ENCODE results near the gene TRMT61A. TPM values are rescaled to one million over a fixed set of nuclear protein-coding genes. Genes with fewer than 3 reads are reported as not detected.

Gene TRMT61A
- total and polyA plus RNA-seq, 9 of the 15 experiments (the other 6 are each of a cell fraction or from before 2014, with no cell fraction given): 0.10 to 24.8 (median 5.1) TPM

- Histone ChIP-seq H3K27ac (ENCODE audit: extremely low read depth, low read depth, low read length) (peak overlapping the region; percentile 71; the same call in 1 of the 3 replicates), H3K4me3 (no peak overlapping the region; the same call in 1 of the 2 replicates), H2AFZ (ENCODE audit: low read depth, low read length) (no peak overlapping the region), H3K4me1 (replicated peaks in 1 of 2; ENCODE audit: control insufficient read depth in 2 of 2, insufficient read depth in 2 of 2, low read length in 2 of 2) (peaks cover 34 to 82% of the 10 kb centered on the region in 2 experiments), H3K9me3 (replicated peaks; ENCODE audit: control insufficient read depth, insufficient read depth, low read depth, low read length) (no peaks in the 10 kb centered on the region), H3K9ac (ENCODE audit: insufficient read depth in 1 of 2, low read depth in 2 of 2, low read length in 2 of 2) (peak overlapping the region in 1 of 2 experiments; percentile 61; a peak in 1 of 4 replicates), H3K36me3 (ENCODE audit: control insufficient read depth, insufficient read depth, low read length) (peaks cover 23% of the 10 kb centered on the region; the same call in 1 of the 3 replicates), H4K20me1 (replicated peaks; ENCODE audit: control insufficient read depth, insufficient read depth, low read length) (peaks cover 13% of the 10 kb centered on the region; the same call in 1 of the 2 replicates), H3K9me1 (ENCODE audit: control insufficient read depth, insufficient read depth, low read length) (no peaks in the 10 kb centered on the region), H3K27me3 (ENCODE audit: control insufficient read depth in 2 of 2, insufficient read depth in 2 of 2, low read length in 2 of 2) (no peaks in the 10 kb centered on the region), H3K79me2 (ENCODE audit: control insufficient read depth, insufficient read depth, low read length) (peaks cover 23% of the 10 kb centered on the region), H3K4me2 (ENCODE audit: insufficient read depth, low read length) (peak overlapping the region; percentile 68)
- in situ Hi-C loops (cut with MboI): no loop called here
- ChIA-PET CTCF (ENCODE audit: low intra/inter-chr PET ratio) (interaction anchor here (0.6 to 2.7 kb wide), 2 partner anchors 27 to 445 kb away, joined by 4 to 19 read pairs; no protein-coding TSS in a partner anchor), POLR2A (interaction anchor here (0.5 to 1.8 kb wide), 7 partner anchors 8 to 245 kb away, joined by 4 to 9 read pairs (median 5); partner anchors contain the start of gene TRMT61A)
- ATAC-seq (no peak), FAIRE-seq (no peak), DNase-seq (ENCODE audit: extremely low read depth in 1 of 4, low spot score in 3 of 4) (peak in 1 of 4 experiments; percentile 44)
- BruUV-seq (replicated peaks): TSS peak; percentile 75
- intact Hi-C loops (cut with micrococcal nuclease): loop anchor here (5.0 to 10.0 kb wide), 2 partner anchors 42 to 125 kb away; partner anchors contain the start of genes BAG5 and COA8
- WGBS (ENCODE audit: insufficient coverage, low coverage, missing lambda C conversion rate): 59% methylated on average over 13 of the region's 22 CpGs
- peak; percentile 13 for TF ChIP-seq RBFOX2 (IDR thresholded peaks at IDR 0.05; ENCODE audit: low read depth, low read length)
- TF ChIP-seq KAT7 (CRISPR knock-in tag; IDR thresholded peaks at IDR 0.05; ENCODE audit: borderline replicate concordance): 0 out of 2 replicates have a peak, but pooled peaks have one; percentile 3
- no peak for TF ChIP-seq FOXA3 (CRISPR knock-in tag; conservative IDR thresholded peaks at IDR 0.05 in 1 of 2, IDR thresholded peaks at IDR 0.05 in 1 of 2)
- peak; percentile 52; the same call in 1 of the 2 replicates for TF ChIP-seq POLR2G (IDR thresholded peaks at IDR 0.05; ENCODE audit: low read depth, low read length)
Observed at GRCh38 chr14:103519837-103520212, 9.2 kb upstream of the TRMT61A start.

Data from K562 (cell line).